HUES6 (cell line): Measurements from ENCODE around the gene SSTR1.

Experiments used
- H3K27ac ChIP-seq: 2 replicates; pipeline ENCODE4 v1.7.0; 2013; ENCODE audit warnings: low read depth, mild to moderate bottlenecking, low read length, inconsistent platforms
- H3K27me3 ChIP-seq: 2 replicates; pipeline ENCODE4 v1.6.1; 2013; ENCODE audit warnings: low read length; ENCODE audit not compliant: control insufficient read depth, insufficient read depth
- H3K36me3 ChIP-seq: 2 replicates; pipeline ENCODE4 v1.6.1; 2013; ENCODE audit warnings: low read length; ENCODE audit not compliant: control insufficient read depth, insufficient read depth
- H3K4me1 ChIP-seq: 2 replicates; pipeline ENCODE4 v1.6.1; 2013; ENCODE audit warnings: low read length; ENCODE audit not compliant: control insufficient read depth, insufficient read depth
- H3K4me3 ChIP-seq: 2 replicates; pipeline ENCODE4 v1.5.1; 2013; ENCODE audit warnings: low read depth, low read length
- H3K9ac ChIP-seq: one replicate; pipeline ENCODE4 v1.6.1; 2013; ENCODE audit warnings: mild to moderate bottlenecking, low read length
- H3K9me3 ChIP-seq: 2 replicates; pipeline ENCODE4 v1.6.1; 2013; ENCODE audit warnings: low read depth, low read length; ENCODE audit not compliant: control insufficient read depth, insufficient read depth

The SSTR1 gene

DNA sequence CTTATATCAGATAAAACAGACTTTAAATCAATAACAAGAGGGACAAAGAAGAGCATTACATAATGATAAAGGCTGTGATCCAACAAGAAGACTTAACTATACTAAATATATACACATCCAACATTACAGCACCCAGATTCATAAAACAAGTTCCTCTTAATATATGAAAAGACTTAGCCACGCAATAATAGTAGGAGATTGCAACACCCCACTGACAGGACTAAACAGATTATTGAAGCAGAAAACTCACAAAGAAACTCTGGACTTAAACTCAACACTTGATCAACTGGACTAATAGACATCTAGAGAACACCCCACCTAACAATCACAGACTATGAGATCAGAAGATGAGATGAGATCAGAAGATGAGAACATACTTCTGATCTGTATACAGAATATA lies 53.9 kb downstream of the SSTR1 start:
- Histone ChIP-seq H3K4me1 (no peaks in the 10 kb centered on the region), H3K36me3 (no peaks in the 10 kb centered on the region), H3K27ac (no peak overlapping the region), H3K9me3 (0 out of 2 replicates have a peak, but pooled peaks cover 2% of the 10 kb centered on the region), H3K9ac (no peak overlapping the region), H3K4me3 (no peak overlapping the region), H3K27me3 (peaks cover 54% of the 10 kb centered on the region)
